Measurements from ENCODE around the gene LDB2.

The LDB2 gene

DNA sequence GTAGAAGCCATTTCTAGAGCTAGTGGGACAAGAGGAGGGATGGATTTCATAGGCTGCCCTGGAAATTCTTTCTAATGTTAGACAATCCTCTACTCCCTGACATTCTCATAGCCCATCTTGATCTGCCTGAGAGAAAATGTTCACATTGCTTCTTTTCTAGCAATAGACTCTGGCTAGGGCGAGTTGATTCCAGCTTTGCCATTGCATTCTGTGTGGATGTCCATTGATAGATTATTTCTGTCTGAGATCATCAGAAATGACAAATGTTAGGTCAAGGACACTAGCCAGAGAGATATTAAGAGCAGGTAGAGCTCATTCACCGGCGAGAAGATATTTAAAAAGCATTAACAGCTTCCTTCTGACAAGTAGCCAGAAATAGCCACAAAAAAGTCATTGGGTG is 184.7 kb downstream of the LDB2 start:
- no peak for DNase-seq

DNA sequence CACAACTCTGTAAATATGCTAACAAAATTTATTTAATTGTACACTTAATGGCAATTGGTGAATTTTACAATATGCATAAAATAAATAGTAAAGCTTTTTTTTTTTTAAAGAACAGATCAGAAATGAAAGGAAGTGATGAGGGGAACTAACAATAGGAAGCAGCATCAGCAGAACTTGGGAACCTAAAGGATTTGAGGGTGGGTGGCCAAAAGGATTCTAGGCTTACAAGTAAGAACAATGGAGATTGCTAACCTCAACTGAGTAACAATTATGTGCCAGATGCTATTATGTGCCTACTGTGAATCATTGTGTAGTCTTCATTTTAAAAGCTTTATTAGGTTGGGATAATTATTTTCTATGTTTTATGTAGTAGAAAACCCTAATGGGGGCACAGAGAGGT is 185.2 kb downstream of the LDB2 start:
- DNase-seq: no peak

DNA sequence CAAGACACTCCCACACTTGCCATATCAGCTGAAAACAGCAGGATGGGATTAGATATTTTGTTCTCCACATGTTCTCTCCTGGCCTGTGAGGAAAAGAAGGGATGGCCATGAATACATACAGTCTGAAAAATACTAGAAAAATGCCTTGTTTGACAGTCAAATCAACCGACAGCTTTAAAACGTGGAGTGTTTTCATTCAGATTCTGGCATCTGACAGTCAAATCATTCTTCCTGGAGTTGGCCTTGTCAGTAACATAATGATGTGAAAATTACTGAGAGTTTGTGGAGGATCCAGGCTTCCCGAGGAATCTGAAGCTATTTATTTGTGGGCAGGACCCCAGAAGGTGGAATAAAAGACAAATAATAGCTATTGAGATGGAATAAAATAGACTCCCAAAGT is 188.2 kb downstream of the LDB2 start:
- DNase-seq: no peak

DNA sequence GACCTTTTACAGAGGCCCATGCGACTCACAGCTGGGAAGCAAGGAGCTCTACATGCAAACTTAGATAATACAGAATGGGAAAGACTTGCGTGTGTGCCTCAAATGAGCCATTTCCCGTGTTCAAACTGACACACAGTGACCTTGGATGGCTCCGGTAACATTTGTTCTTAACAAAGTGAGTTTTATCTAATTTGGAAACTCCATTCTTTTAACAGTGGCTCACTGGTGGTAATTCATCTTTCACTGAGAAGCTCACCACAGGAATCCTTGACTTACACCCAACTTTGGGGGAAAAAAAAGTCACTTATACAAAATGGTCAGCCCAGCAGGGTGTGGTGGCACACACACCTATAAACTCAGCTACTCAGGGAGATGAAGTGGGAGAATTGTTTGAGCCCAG is 190.6 kb downstream of the LDB2 start:
- DNase-seq: no peak

DNA sequence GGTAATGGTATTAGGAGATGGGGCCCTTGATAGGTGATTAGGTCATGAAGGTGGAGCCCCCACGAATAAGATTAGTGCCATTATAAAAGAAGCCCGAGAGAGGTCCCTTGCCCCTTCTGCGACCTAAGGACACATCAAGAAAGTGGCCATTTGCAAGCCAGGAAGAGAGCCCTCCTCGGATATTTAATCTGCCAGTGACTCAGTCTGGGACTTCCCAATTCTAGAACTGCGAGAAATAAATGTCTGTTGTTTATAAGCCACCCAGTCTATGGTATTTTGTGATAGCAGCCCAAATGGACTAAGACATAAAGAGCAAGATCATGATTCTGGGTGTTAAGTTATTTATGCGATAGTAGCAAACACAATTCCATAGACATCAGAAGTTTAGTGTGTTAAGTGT is 192.2 kb downstream of the LDB2 start:
- no peak for DNase-seq

DNA sequence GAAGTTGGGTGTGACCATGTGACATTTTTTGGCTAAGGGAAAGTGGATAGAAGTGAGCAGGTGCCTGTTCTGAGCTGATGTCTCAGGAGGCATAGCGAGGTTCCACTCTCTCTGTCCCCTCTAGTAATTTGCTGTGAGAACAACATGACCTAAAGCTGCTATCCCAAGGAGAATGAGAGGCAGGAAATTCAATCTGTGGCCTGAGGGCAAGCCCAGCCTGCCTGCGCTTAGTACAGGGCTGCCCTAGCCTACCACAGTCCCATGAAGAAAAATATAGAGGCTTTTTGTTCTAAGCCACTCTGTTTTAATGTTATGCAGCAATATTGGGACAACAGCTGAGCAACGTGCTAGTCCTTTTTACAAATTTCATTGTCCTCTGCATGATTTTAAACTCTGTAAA is 193.1 kb downstream of the LDB2 start:
- DNase-seq: no peak

DNA sequence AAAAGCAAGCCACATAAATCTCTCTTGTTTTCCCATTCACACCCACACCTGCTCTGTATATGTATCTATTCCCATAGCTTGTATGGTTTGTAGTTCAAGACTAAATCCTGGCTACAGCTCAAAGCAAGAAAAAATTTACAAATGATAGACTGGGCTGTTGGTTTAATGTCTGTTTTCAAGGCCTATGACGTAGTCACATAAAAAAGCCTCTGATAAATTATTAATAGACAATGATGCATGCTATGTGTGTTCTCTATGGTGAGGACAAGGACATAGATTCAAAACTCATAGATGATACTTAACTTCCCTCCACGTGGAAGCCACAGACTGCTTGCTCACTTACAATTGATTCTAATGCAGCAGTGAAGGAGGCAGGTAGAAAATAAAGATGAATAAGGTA is 194.0 kb downstream of the LDB2 start:
- DNase-seq: no peak

DNA sequence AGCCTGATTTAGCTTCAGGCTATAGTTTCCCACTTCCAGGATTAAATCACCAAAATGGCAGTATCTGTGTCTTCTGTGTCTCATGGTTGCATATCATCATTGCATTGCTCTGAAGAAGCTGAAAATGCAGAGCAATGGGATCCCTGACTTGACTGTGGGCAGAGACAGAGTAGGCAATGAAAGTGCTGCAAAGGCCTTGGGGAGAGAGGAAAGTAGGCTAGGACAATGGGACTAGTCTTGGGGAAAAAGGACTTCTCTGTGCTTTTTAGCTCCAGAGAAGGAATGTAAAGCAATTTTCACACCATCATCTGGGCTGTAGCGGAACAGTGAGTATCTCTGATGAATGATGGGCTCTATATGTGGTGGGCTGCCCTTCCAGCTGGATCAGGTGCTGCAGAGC is 202.5 kb downstream of the LDB2 start:
- DNase-seq: no peak

DNA sequence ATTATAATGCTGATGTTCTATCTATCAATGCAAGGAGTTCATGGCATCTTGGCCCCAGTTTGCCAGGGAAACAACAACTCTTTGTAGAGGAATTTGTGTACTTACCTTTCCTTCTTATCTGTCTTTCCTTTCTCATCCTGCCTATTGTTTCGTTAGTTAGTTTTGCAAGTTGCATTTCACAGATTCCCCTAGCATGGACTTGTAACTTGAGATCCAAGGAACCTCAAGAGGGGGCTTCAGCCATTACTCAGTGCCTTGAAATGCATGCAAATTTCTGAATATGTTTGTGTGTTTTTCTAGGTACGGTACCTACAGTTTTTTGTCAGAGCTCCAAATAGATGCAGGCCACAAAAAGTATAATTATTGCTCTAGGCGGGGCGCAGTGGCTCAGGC is 203.6 kb downstream of the LDB2 start:
- DNase-seq: no peak

DNA sequence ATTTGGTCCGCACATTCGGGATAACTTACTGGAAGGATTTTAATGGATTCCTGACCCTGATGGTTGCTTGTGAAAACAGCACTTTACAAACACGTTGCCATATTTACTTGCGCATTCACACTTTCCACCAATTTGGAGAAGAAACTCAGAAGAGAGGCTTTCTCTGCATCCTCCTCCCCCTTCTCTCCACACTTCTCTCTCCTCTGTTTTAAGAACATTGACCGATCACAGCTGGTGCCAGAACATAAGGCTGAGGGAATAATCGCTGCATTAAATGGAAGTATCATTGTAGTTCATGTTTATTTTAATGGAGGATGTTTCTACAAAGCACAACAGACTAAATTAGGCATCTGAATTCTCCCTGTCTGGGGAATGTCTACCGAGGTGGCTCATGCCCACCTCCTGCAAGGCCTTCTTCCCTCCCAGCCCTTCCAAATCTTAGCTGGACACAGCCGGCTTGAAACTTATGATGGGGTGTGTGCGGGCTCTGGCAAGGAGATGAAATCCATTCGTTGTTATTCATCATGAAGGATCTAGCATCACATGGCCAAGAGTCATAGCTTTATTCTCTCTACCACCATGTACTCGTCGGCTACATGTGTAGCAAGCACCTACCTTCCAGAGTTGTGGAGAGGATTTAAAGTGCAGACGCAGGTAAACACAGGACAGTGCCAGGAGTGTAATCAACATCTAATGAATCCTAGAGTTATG is 204.1 kb downstream of the LDB2 start:
- DNase-seq: no peak

DNA sequence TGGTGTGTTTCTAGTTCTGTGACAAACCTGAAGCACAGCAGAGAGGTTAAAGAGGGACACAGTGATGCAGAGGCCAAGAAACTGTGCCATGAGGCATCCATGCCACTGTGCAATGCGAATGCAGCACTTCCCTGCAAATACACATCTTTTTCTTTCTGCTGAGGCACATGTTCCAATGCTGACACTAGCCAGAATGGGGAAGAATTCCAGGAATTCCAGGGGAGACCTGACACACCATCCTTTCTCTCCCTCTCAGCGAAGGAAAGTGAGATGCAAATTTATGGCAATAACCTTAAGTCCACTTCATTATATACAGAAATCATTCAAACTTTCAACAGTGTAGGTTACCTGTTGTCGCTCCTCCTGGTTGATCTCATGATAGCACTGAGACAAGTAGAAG is 204.8 kb downstream of the LDB2 start:
- DNase-seq: no peak

DNA sequence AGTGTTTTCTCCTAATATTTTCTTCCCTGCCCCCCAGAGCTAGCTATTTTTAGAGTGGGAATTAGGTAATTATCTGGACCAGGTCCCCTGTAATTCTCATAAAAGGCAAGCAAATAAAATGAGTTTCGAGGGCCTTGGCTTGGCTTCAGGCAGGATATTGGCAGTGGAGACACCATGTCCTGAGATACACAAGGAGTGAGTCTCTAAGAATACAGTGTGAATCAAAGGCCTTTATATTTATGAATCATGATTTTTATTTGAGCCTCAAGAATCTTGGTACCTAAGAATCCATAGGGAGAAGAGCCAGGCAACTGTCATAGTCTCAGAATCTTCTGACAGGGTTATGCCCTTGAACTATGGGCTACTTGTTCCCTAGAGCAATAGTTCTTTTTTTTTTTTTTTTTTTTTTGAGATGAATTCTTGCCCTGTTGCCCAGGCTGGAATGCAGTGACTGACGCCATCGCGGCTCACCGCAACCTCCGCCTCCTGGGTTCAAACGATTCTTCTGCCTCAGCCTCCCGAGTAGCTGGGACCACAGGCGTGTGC is 205.4 kb downstream of the LDB2 start:
- DNase-seq: no peak

DNA sequence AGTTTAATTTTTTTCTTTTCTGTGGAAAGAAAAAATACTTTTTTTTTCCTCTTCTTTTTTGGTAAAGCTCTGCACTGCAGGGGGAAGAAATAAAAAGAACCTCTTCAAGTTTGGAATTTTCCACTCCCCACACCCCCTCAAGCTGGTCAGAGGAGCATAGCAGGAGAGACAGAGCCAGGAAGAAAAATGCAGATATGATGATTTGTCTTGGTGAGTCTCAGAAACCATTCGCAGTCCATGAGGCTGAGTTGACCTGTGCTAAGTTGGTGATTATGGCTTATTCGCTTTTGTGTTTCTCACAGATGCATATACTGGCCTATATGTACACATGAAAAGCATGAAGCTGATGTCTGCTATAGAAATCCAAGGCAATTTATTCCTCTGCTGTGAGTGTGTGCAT is 205.9 kb downstream of the LDB2 start:
- no peak for DNase-seq

DNA sequence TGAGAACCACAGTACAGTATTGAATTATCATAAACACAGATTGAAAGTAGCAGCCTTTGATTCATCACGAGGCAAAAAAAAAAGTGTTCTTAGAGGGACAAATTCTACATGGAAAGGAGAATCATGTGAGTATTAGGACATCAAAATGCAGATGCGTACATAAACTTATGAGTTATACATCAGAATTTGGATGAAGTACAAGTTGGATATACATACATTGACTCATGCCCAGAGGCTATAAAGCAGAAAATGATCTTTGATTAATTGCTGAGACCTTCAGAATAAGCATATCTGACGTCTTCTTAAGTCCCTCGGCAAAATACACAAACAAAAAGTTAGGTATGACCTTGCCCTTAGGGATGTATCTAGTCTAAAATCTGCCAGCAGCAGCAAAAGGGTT is 206.4 kb downstream of the LDB2 start:
- DNase-seq: no peak

DNA sequence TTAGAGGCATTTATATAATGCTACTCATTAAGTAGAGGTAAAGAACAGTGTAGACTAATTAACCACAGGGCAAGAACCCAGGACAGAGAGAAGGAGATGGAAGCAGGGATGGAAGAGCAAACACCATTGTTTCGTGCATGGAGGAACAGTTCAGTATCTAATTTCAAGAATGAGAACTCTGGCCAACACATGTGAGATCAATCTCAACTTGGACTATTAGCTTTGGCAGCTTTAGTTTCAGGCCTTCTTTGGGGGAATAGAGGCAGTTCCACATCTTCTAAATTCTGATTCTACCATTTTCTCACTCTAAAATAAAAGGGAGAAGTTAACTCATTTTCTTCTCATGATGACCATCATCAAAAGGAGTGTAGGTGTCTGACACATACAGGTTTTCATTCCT is 207.0 kb downstream of the LDB2 start:
- no peak for DNase-seq

DNA sequence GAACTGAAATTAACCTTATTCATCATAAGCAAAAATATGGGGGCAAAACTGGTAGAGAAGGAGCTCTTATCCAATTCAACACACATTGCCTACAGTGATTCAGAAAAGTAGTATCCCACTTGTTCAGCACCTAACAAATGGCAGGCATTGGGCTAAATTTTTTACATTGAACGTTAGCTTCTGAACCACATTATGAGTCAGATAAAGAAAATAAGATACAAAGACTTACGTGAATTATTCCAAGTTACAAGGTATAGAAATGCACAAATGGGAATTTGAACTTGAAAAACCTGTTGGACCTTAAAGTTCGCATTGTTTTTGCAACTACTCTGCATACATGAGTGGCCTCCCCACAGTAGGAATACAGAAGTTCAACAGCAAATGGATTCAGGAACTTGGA is 210.6 kb downstream of the LDB2 start:
- no peak for DNase-seq

DNA sequence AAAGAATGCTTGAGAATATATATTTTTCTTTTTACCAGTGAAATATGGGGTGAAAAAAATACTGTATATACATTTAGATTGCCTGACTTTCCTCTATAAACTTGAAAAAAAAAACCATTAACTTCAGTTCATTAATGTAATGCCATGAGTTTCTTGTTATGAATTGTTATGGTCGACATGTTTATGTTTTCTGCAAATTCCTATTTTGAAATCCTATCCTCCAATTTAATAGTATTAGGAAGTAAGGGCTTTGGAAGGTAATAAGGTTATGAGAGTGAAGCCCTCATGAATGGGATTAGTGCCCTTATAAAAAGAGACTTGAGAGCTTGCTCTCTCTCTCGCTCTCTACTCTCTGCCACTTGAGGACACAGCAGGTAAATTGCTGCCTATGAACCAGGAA is 211.4 kb downstream of the LDB2 start:
- DNase-seq: no peak

DNA sequence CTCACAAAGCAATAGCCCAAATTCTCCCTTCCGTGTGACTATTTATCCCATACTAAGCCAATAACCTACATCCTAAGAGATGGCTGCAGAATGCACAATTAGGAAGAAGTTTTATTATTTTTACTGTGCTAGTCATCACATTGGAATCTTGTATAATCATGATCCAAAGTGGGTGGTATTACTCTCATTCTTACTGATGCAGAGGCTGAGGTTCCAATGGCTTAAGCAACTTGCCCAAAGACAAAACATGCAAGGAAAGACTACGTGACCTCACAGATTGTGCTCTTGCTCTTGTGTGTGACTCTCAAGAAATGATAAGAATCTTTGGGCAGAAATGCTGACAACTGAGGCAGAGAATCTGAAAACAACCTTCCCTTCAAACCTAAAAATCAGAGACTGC is 212.2 kb downstream of the LDB2 start:
- DNase-seq: no peak

DNA sequence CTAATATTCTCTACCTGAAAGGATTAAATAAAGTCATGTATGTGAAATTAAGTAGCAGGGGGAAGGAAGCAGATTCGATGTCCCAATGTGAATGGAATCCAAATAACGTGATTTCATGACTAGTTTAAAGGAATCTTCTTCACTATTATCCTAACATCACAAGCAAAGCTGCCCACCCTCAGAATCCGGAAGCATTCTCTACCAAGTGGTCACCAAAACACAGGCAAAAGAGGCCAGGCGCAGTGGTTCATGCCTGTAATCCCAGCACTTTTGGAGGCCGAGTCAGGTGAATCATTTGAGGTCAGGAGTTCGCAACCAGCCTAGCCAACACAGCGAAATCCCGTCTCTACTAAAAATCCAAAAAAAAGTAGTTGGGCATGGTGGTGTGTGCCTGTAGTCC is 212.9 kb downstream of the LDB2 start:
- DNase-seq: no peak

DNA sequence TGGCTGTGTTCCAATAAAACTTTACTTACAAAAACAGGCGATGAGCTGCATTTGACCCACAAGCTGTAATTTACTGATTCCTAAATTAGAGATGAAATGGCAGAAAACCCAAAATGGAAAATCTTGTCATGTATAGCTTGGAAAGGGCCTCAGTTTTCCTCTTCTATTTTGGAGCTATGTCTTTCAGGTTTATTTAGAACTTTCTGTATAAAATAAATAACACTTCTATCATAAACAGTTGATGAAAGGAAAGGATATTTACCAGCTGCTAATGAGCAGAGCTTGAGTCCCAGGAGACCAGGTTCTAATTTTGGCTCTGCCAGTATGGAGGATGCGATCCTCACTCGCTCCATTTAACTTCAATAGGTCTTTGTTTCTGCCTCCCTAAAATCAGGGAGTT is 213.5 kb downstream of the LDB2 start:
- no peak for DNase-seq

DNA sequence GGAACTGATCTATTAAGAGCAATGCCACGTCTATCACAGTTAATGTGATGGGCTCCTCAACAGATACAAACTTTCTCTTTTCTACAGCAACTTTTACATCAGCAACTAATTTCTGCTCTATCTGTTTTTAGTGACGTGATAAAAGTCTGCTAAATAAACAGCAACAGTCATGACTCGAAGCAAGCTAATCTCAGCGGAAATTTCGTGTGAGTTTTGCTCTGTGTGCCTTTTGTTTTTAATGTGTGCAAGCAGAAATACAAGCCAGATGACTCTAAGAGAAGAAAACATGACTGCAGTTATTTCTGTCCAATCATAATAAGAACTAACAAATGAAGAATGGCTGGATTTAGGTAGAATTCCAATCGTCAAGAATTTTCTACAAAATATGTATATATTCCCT is 214.3 kb downstream of the LDB2 start:
- no peak for DNase-seq

DNA sequence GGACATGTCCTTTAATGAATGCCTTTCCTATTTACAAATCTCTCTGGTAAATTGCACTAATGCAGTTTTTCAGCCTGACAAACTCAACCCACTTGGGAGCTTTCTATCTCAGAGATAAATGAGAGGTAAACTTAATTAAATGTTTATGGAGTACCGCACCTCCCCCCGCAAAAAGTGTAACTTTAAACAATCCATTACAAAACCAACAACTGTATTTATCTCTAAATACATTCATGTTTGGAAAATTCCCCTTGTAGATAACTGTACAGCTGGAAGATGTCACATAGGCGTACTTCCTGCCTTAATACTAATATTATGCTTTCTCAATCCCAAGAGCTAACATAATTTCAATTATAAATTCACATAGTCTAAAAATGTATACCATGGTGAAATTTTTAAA is 215.5 kb downstream of the LDB2 start:
- DNase-seq: no peak

DNA sequence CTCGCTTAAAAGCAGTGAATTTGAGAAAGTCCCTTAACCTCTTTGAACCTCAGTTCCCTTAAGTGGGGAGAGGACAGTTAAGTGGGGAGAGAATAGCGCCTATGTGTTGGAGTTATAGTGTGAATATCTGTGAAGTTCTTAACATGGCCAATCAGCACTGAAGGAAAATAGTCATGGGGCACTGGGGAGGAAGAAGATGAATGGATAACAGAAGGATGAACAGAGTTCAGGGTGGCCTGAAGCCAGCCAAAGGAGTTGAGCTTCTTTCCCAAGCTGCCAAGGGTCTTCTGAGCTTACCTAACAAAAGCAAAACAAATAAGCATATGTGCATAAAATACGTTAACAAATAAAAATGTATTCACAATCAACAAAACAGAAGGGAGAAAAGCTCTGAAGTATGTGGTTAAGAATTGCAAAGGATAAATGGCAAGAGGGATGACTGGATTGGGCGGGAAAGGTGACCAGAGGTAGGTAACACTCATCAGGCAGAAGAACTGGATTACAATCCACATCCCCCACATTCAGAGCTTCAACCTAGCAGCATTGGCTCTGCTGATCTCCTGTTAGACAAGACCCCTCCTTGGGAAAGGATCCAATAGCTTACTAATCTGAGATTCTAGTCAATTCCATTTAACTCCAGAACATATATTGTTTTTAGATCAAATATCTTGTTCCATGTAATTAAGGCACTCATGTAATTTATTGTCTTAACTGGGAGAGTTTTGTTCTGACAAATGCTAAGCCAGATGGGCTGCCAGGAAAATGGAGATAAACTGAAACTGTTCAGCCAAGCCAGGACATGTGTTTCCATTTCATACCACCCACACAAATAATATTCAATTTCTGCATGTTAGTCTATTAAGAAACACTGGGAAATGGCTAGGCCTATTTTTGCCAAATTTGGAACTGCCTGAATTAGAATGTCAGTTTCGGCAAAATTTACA is 221.2 kb downstream of the LDB2 start:
- DNase-seq: no peak

DNA sequence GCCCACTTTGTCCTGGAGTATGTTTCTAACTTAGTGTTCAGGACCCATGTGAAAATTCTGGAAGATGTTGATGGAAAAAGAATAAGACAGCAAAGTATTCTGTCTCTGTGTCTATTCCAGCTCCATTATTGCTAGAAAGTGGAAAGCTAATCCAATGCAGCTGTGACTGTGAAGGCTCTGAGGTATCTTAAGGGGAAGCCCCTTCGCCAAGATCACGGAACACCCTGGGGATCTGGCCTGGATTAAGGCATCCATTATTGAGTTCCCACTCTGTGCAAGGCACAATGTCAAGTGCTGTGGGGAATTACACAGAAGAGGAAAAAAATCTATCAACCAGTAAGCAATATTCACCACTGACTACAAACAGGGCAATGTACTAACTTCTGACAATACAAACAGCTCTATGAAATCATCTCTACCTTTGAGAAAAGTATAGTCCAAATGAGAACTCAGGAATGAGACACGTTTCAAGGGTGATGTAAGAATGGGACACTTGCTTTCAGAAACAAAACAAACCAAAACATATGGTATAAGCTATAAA is 222.1 kb downstream of the LDB2 start:
- DNase-seq: no peak
